Keratinocyte (primary cell): ENCODE results near the gene SNRPD3. TPM values are rescaled to one million over a fixed set of nuclear protein-coding genes. Genes with fewer than 3 reads are reported as not detected.

Source experiments
- DNase-seq: peaks from one replicate; pipeline ENCODE4 v3.0.0-alpha.2; 2011; ENCODE audit warnings: low read depth, missing footprints, low spot score
- FAIRE-seq: peaks from 2 replicates; lab custom pipeline; 2011; peaks lifted over from hg19 to GRCh38; lab: Jason Lieb, UNC
- H2AFZ ChIP-seq: 2 replicates; pipeline ENCODE4 v1.6.0; 2012; ENCODE audit warnings: low read length, control low read depth, inconsistent platforms; ENCODE audit not compliant: control insufficient read depth
- H3K27ac ChIP-seq: 2 replicates; pipeline ENCODE4 v1.5.1; 2011; ENCODE audit warnings: low read length; ENCODE audit not compliant: control insufficient read depth, insufficient read depth
- H3K27me3 ChIP-seq: 3 replicates; pipeline ENCODE4 v1.6.0; 2011; ENCODE audit warnings: low read length; ENCODE audit not compliant: control insufficient read depth, insufficient read depth; ENCODE audit errors: extremely low read depth
- H3K36me3 ChIP-seq, 2 experiments: 2 replicates in 1 of 2; 3 replicates in 1 of 2; pipeline ENCODE4 v1.5.1; 2011; ENCODE audit warnings: low read length in 2 of 2, mild to moderate bottlenecking in 1 of 2; ENCODE audit not compliant: control insufficient read depth in 2 of 2, insufficient read depth in 2 of 2; ENCODE audit errors: extremely low read depth in 1 of 2
- H3K4me1 ChIP-seq: 3 replicates; pipeline ENCODE4 v1.5.1; 2011; ENCODE audit warnings: low read length; ENCODE audit not compliant: control insufficient read depth, insufficient read depth; ENCODE audit errors: extremely low read depth
- H3K4me2 ChIP-seq: 3 replicates; pipeline ENCODE4 v1.6.0; 2011; ENCODE audit warnings: low read depth, low read length; ENCODE audit not compliant: control insufficient read depth, insufficient read depth; ENCODE audit errors: extremely low read depth
- H3K4me3 ChIP-seq, 3 experiments: fragments of 200-600 bp in 1 of 3; sonication (generic) in 1 of 3; 2 replicates in 2 of 3; 3 replicates in 1 of 3; pipeline ENCODE4 v1.5.1; 2011 to 2016; ENCODE audit warnings: low read length in 3 of 3, mild to moderate bottlenecking in 3 of 3, control low read depth in 2 of 3, inconsistent platforms in 1 of 3, low read depth in 1 of 3, mixed read lengths in 1 of 3, mixed run types in 1 of 3, moderate library complexity in 1 of 3; ENCODE audit not compliant: control insufficient read depth in 2 of 3, insufficient read depth in 2 of 3; ENCODE audit errors: extremely low read depth in 1 of 3
- H3K79me2 ChIP-seq: 2 replicates; pipeline ENCODE4 v1.6.0; 2012; ENCODE audit warnings: low read length; ENCODE audit not compliant: control insufficient read depth, insufficient read depth
- H3K9ac ChIP-seq: 3 replicates; pipeline ENCODE4 v1.6.0; 2011; ENCODE audit warnings: low read length; ENCODE audit not compliant: control insufficient read depth, insufficient read depth; ENCODE audit errors: extremely low read depth
- H3K9me1 ChIP-seq: 3 replicates; pipeline ENCODE4 v1.6.0; 2011; ENCODE audit warnings: low read length; ENCODE audit not compliant: control insufficient read depth, insufficient read depth; ENCODE audit errors: extremely low read depth
- H3K9me3 ChIP-seq: 2 replicates; pipeline ENCODE4 v1.5.1; 2012; ENCODE audit warnings: low read depth, low read length; ENCODE audit not compliant: control insufficient read depth
- H4K20me1 ChIP-seq: 3 replicates; pipeline ENCODE4 v1.6.0; 2011; ENCODE audit warnings: low read length; ENCODE audit not compliant: control insufficient read depth, insufficient read depth; ENCODE audit errors: extremely low read depth
- EZH2 ChIP-seq: IDR thresholded peaks from one replicate; pipeline ENCODE4 v1.6.1; 2012; ENCODE audit warnings: inconsistent platforms, mild to moderate bottlenecking, low read length, moderate library complexity
- dilution Hi-C: fragments of 300-500 bp; cut with MboI; formaldehyde crosslinking; loops from one replicate; pipeline ENCODE4 v1.7.0; 2020; ENCODE audit warnings: low sequenced_read_pairs; ENCODE audit not compliant: extremely low pct_ligation_motif_present
- polyA plus RNA-seq, 5 experiments: library from polyadenylated mRNA; depleted of rRNA in 3 of 5; stranded (reverse) in 3 of 5; stranded (forward) in 1 of 5; unstranded in 1 of 5; fragments of >200 nt; gene quantifications; 1 replicate in 1 of 5; 2 replicates in 3 of 5; 3 replicates in 1 of 5; pipeline versions ENCODE4 v1.2.1 to v1.2.3, GENCODE V29; 2011 to 2012; ENCODE audit warnings: missing spikeins in 2 of 5, low read depth in 1 of 5, low replicate concordance in 1 of 5
- TF ChIP-seq, protein P1 (sequence below), 3 experiments: IDR thresholded peaks in 1 of 3; conservative IDR thresholded peaks in 1 of 3; optimal IDR thresholded peaks in 1 of 3; 2 replicates in 2 of 3; 3 replicates in 1 of 3; pipeline versions ENCODE3 to v1.5.1; 2011; ENCODE audit warnings: low read length in 3 of 3, mild to moderate bottlenecking in 3 of 3, moderate library complexity in 2 of 3, control low read depth in 1 of 3, inconsistent platforms in 1 of 3; ENCODE audit not compliant: insufficient read depth in 2 of 3; ENCODE audit errors: extremely low read depth in 1 of 3

Gene SNRPD3
- polyA plus RNA-seq, 1 donor (not counting 4 experiments of a cell fraction or from before 2014, with no cell fraction given): 135 TPM

DNA sequence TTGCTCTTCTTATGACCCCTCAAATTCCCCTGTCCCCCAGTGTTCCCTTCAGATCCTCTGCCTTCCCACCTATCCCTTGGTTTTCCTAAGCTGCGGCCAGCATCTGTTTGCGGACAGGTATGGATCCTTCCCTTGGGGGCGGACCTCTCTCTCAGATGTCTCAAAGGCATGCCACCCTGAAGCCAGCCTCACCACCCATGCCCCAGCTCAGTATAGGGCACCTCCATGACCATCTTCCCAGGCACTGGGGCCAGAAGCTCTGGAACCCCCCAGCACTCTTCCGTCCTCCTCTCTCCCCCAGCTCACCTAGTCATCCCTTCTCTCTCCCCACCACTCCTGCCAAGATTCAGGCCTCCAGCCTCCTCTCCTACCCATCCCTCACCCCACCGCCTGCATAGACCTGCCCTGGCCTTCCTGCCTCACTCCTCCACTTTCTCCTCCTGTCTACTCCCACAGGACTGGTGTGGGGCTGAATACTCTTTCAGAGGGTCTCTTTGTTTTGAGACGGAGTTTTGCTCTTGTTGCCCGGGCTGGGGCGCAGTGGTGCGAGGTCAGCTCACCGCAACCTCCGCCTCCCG is 34.9 kb downstream of the SNRPD3 start:
- no peak for FAIRE-seq
- H3K9me3 ChIP-seq: no peaks in the 10 kb centered on the region
- dilution Hi-C loops: no loop called here

DNA sequence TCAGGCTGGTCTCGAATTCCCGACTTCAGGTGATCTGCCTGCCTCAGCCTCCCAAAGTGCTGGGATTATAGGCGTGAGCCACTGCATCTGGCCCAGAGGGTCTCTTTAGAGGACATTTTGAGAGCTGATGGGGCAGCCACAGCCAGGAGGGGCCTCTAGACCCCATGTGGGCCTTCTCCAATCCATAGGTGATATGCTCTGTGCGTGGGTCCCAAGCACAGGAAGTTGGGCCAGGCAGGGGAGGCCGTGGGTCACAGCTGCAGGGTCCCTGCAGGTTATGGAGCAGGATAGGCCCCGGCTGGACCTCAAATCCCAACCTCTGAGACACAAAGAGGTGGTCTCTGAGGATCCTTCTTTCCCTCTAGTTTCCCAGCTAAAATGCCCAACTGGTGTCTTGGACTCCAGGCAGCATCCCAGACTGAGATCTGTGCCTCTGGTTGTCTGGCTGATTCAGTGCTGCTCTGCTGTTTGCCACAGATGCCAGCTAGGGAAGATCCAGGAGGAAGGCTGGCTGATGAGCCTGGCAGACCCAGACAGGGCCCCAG is 35.6 kb downstream of the SNRPD3 start:
- Histone ChIP-seq H3K36me3 (peaks cover 0 to 1% of the 10 kb centered on the region in 2 experiments), H3K27me3 (no peaks in the 10 kb centered on the region), H3K4me2 (no peak overlapping the region), H3K9me3 (no peaks in the 10 kb centered on the region), H3K4me3 (no peak overlapping the region), H3K79me2 (no peaks in the 10 kb centered on the region), H3K27ac (no peak overlapping the region), H3K9me1 (no peaks in the 10 kb centered on the region), H3K4me1 (peaks cover 10% of the 10 kb centered on the region), H2AFZ (no peak overlapping the region), H4K20me1 (no peaks in the 10 kb centered on the region), H3K9ac (no peak overlapping the region)
- dilution Hi-C loops: no loop called here
- peak; percentile 56 for FAIRE-seq
- TF ChIP-seq, protein P1, sequence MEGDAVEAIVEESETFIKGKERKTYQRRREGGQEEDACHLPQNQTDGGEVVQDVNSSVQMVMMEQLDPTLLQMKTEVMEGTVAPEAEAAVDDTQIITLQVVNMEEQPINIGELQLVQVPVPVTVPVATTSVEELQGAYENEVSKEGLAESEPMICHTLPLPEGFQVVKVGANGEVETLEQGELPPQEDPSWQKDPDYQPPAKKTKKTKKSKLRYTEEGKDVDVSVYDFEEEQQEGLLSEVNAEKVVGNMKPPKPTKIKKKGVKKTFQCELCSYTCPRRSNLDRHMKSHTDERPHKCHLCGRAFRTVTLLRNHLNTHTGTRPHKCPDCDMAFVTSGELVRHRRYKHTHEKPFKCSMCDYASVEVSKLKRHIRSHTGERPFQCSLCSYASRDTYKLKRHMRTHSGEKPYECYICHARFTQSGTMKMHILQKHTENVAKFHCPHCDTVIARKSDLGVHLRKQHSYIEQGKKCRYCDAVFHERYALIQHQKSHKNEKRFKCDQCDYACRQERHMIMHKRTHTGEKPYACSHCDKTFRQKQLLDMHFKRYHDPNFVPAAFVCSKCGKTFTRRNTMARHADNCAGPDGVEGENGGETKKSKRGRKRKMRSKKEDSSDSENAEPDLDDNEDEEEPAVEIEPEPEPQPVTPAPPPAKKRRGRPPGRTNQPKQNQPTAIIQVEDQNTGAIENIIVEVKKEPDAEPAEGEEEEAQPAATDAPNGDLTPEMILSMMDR (optimal IDR thresholded peaks at IDR 0.05 in 1 of 3, IDR thresholded peaks at IDR 0.05 in 1 of 3, conservative IDR thresholded peaks at IDR 0.05 in 1 of 3; ENCODE audit: extremely low read depth in 1 of 3, insufficient read depth in 2 of 3, low read length in 3 of 3): no peak
- TF ChIP-seq EZH2: no peak
- no peak for DNase-seq

More for the DNA sequence above, 34.9 kb downstream of the SNRPD3 start:
- no peak for TF ChIP-seq EZH2
- TF ChIP-seq, protein P1 (optimal IDR thresholded peaks at IDR 0.05 in 1 of 3, IDR thresholded peaks at IDR 0.05 in 1 of 3, conservative IDR thresholded peaks at IDR 0.05 in 1 of 3; ENCODE audit: extremely low read depth in 1 of 3, insufficient read depth in 2 of 3, low read length in 3 of 3): no peak
- Histone ChIP-seq H3K36me3 (peaks cover 4% of the 10 kb centered on the region in 2 experiments), H3K4me3 (no peak overlapping the region), H3K9ac (no peak overlapping the region), H3K27me3 (no peaks in the 10 kb centered on the region), H3K4me1 (peaks cover 10% of the 10 kb centered on the region), H2AFZ (no peak overlapping the region), H3K79me2 (no peaks in the 10 kb centered on the region), H3K9me1 (no peaks in the 10 kb centered on the region), H3K4me2 (no peak overlapping the region), H4K20me1 (no peaks in the 10 kb centered on the region), H3K27ac (no peak overlapping the region)
- no peak for DNase-seq
